Epithelial cell of proximal tubule (primary cell): ENCODE results near the gene NAMPT. TPM values are rescaled to one million over a fixed set of nuclear protein-coding genes. Genes with fewer than 3 reads are reported as not detected.

Experiments used
- DNase-seq: peaks from one replicate; pipeline ENCODE4 v3.0.0-alpha.2; 2011; ENCODE audit warnings: low read depth
- H3K4me3 ChIP-seq: 2 replicates; pipeline ENCODE4 v1.5.1; 2011; ENCODE audit warnings: low read depth, mild to moderate bottlenecking, low read length
- total RNA-seq: library from RNA; depleted of rRNA; stranded (reverse); fragments of >200 nt; gene quantifications from 2 replicates; pipeline ENCODE4 v1.2.3, GENCODE V29; 2015
- TF ChIP-seq, protein P1 (sequence below): conservative IDR thresholded peaks from 2 replicates; pipeline ENCODE4 v1.5.1; 2012; ENCODE audit warnings: low read depth, mild to moderate bottlenecking, low read length

NAMPT gene
- total RNA-seq, 1 donor from 2014 or later: 81.0 TPM

DNA sequence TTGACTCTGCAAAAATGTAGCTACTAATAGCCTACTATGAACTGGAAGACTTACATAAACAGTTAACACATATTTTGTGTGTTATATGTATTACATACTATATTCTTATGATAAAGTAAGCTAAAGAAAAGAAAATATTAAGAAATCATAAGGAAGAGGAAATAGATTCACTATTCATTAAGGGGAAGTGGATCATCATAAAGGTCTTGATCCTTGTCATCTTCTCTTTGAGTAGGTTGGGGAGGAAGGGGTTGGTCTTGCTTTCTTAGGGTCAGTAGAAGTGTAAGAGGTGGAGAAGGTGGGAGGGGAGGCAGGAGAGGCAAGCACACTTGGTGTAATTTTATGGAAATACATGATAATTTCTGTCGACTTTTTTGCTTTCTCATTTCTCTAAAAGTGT lies 81.3 kb downstream of the NAMPT start:
- no peak overlapping the region for H3K4me3 ChIP-seq
- DNase-seq: no peak
- TF ChIP-seq, protein P1, sequence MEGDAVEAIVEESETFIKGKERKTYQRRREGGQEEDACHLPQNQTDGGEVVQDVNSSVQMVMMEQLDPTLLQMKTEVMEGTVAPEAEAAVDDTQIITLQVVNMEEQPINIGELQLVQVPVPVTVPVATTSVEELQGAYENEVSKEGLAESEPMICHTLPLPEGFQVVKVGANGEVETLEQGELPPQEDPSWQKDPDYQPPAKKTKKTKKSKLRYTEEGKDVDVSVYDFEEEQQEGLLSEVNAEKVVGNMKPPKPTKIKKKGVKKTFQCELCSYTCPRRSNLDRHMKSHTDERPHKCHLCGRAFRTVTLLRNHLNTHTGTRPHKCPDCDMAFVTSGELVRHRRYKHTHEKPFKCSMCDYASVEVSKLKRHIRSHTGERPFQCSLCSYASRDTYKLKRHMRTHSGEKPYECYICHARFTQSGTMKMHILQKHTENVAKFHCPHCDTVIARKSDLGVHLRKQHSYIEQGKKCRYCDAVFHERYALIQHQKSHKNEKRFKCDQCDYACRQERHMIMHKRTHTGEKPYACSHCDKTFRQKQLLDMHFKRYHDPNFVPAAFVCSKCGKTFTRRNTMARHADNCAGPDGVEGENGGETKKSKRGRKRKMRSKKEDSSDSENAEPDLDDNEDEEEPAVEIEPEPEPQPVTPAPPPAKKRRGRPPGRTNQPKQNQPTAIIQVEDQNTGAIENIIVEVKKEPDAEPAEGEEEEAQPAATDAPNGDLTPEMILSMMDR: no peak

- TF ChIP-seq, protein P1: no peak
- no peak for DNase-seq
These were observed 83.6 kb downstream of the NAMPT start for GRCh38 chr7:106201164-106201563.

GRCh38 chr7:106199813-106200364 lies 84.9 kb downstream of the NAMPT start:
- no peak overlapping the region for H3K4me3 ChIP-seq
- DNase-seq: no peak
- TF ChIP-seq, protein P1: no peak

More at GRCh38 chr7:106201164-106201563, 83.6 kb downstream of the NAMPT start:
- no peak overlapping the region for H3K4me3 ChIP-seq

DNA sequence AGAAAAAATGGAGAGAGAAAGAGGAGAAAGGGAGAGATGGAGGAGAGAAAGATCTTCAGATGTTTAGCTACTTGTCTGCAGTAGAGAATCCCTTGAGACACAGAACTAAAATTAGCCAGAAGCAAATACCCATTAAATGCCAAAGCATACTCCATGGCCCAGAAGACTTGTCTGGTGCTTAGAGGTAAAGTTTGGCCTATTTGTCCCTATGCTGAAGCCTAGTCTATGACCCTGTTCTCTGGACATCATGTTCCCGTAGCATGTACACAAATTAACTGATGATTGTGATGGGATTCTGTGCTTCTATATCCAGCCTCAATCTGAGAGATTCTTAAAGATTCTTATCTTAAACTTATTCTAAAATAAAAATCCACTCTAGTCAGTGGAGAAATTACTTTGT lies 85.8 kb downstream of the NAMPT start:
- no peak for DNase-seq

More for the DNA sequence above, 85.8 kb downstream of the NAMPT start:
- TF ChIP-seq, protein P1: no peak
- H3K4me3 ChIP-seq: no peak overlapping the region

Other genes starting within 250 kb of the NAMPT start
- gene SYPL1, start 172.7 kb downstream of the NAMPT start, total RNA-seq: 62.2 and 64.5 TPM in 2 replicates